RWPE2 (cell line): ENCODE results near the gene PRDM5.

Experiments used
- ATAC-seq: fragments of 200-7000 bp; cut with Tn5 transposase; 3 replicates; pipeline ENCODE4 v1.9.1; 2021; ENCODE audit warnings: low read depth
- DNase-seq: peaks from one replicate; pipeline ENCODE4 v3.0.0-alpha.2; 2020; ENCODE audit warnings: low spot score
- H3K27ac ChIP-seq: fragments of 450-650 bp; 2 replicates; pipeline ENCODE4 v1.5.1; 2017; ENCODE audit warnings: mild to moderate bottlenecking; ENCODE audit not compliant: poor library complexity, severe bottlenecking
- H3K27me3 ChIP-seq: fragments of 250-450 bp; sonication (Bioruptor Pico); 2 replicates; pipeline ENCODE4 v1.5.1; 2021; ENCODE audit warnings: mild to moderate bottlenecking, moderate library complexity; ENCODE audit not compliant: insufficient read depth, poor library complexity, severe bottlenecking
- H3K36me3 ChIP-seq: fragments of 250-450 bp; sonication (Bioruptor Pico); 2 replicates; pipeline ENCODE4 v1.5.1; 2020; ENCODE audit warnings: low read depth, mild to moderate bottlenecking, moderate library complexity
- H3K4me1 ChIP-seq: fragments of 250-450 bp; sonication (Bioruptor Pico); 2 replicates; pipeline ENCODE4 v1.5.1; 2021; ENCODE audit warnings: mild to moderate bottlenecking, moderate library complexity; ENCODE audit not compliant: insufficient read depth, poor library complexity, severe bottlenecking
- H3K4me3 ChIP-seq: fragments of 250-450 bp; sonication (Bioruptor Pico); 2 replicates; pipeline ENCODE4 v1.5.1; 2021; ENCODE audit warnings: mild to moderate bottlenecking, moderate library complexity; ENCODE audit not compliant: severe bottlenecking
- H3K9me3 ChIP-seq: fragments of 250-450 bp; sonication (Bioruptor Pico); 2 replicates; pipeline ENCODE4 v1.5.1; 2021; ENCODE audit warnings: mild to moderate bottlenecking, moderate library complexity; ENCODE audit not compliant: severe bottlenecking
- TF ChIP-seq, protein P1 (sequence below): fragments of 450-650 bp; IDR thresholded peaks from one replicate; pipeline ENCODE4 v1.5.1; 2017; ENCODE audit warnings: mild to moderate bottlenecking, moderate library complexity; ENCODE audit not compliant: poor library complexity, severe bottlenecking

PRDM5 gene

DNA sequence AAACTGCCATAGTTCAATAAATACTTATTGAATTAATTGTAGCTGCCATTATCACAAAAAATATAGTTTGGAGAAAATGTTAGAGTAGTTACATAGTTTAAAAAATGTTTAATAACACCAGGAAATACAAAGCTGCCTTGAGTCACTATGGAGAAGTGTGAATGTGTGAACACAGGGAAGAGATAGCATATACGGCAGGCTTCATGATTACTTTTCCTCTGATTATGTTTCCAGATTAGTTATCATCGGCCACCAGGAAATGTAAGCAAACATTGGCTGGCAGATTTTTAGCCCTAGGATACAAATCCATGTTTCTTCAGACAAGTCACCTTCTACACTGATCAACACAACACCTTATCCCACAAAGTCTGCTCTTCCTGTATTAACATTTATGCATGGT is 4.4 kb downstream of the PRDM5 start:
- no peak for DNase-seq
- peaks cover 5% of the 10 kb centered on the region; the same call in 1 of the 2 replicates for H3K36me3 ChIP-seq
- TF ChIP-seq, protein P1, sequence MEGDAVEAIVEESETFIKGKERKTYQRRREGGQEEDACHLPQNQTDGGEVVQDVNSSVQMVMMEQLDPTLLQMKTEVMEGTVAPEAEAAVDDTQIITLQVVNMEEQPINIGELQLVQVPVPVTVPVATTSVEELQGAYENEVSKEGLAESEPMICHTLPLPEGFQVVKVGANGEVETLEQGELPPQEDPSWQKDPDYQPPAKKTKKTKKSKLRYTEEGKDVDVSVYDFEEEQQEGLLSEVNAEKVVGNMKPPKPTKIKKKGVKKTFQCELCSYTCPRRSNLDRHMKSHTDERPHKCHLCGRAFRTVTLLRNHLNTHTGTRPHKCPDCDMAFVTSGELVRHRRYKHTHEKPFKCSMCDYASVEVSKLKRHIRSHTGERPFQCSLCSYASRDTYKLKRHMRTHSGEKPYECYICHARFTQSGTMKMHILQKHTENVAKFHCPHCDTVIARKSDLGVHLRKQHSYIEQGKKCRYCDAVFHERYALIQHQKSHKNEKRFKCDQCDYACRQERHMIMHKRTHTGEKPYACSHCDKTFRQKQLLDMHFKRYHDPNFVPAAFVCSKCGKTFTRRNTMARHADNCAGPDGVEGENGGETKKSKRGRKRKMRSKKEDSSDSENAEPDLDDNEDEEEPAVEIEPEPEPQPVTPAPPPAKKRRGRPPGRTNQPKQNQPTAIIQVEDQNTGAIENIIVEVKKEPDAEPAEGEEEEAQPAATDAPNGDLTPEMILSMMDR: no peak
- no peak for ATAC-seq
- no peaks in the 10 kb centered on the region for H3K27me3 ChIP-seq
- H3K4me3 ChIP-seq: no peak overlapping the region
- H3K4me1 ChIP-seq: peaks cover 6% of the 10 kb centered on the region
- no peaks in the 10 kb centered on the region for H3K9me3 ChIP-seq
- no peak overlapping the region for H3K27ac ChIP-seq

DNA sequence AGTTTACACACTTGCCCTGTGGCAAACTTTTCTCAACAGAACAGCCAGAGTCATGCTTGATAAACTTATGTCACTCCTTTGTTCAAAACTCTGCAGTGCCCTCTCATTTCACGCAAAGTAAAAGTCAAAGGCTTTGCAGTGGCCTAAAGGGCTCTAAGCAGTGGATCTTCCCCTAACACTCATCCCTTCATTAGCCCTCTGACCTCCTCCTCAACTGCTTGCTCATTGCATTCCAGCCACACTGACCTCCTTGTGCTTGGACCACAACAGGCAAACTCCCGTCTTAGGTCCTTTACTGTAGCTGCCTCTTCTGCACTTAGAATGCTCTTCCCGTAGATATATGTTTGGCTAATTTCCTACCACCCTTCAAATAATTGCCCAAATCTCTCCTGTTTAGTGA is 5.6 kb downstream of the PRDM5 start:
- no peaks in the 10 kb centered on the region for H3K27me3 ChIP-seq
- H3K4me3 ChIP-seq: no peak overlapping the region
- no peak for ATAC-seq
- H3K27ac ChIP-seq: no peak overlapping the region
- H3K4me1 ChIP-seq: peaks cover 6% of the 10 kb centered on the region
- peaks cover 5% of the 10 kb centered on the region; the same call in 1 of the 2 replicates for H3K36me3 ChIP-seq
- no peaks in the 10 kb centered on the region for H3K9me3 ChIP-seq
- TF ChIP-seq, protein P1: no peak
- no peak for DNase-seq

DNA sequence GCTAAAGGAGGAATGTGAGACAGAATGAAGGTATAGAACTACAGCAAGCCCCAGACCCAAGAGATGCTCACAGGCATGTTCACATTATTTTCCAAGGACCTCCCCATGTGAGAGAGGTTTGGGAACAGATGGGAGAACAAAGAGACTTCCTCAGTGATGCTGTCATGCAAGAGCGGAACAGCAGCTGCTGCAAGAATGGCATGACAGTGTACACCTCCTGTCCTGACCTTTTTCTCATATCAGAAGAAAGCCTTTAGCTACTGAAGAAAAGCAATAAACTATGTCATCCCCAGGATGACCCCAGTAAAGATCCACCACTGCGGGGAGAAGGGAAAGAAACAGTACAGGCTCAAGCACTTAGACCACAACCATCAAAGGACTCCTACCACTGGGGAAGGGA is 7.2 kb downstream of the PRDM5 start:
- no peaks in the 10 kb centered on the region for H3K4me1 ChIP-seq
- ATAC-seq: no peak
- no peaks in the 10 kb centered on the region for H3K27me3 ChIP-seq
- TF ChIP-seq, protein P1: no peak
- H3K9me3 ChIP-seq: no peaks in the 10 kb centered on the region
- no peak overlapping the region for H3K4me3 ChIP-seq
- H3K27ac ChIP-seq: no peak overlapping the region
- H3K36me3 ChIP-seq: no peaks in the 10 kb centered on the region
- no peak for DNase-seq

DNA sequence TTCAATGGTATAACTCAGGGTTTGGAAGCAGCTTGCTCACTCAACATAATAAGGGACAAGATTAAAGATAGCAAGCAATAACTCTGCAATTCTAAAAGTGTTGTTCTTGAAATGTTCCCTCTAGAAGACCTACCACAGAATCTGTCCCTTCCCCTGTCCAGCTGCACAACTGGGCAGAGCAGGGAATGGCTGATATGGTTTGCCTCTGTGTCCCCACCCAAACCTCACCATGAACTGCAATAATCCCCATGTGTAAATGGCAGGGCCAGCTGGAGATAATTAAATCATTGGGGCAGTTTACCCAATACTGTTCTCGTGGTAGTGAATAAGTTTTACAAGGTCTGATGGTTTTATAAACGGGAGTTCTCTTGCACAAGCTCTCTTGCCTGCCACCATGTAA is 19.1 kb downstream of the PRDM5 start:
- Histone ChIP-seq H3K27me3 (no peaks in the 10 kb centered on the region), H3K27ac (no peak overlapping the region), H3K4me3 (no peak overlapping the region), H3K9me3 (no peaks in the 10 kb centered on the region), H3K36me3 (no peaks in the 10 kb centered on the region; the same call in none of the 2 replicates), H3K4me1 (no peaks in the 10 kb centered on the region)
- ATAC-seq (no peak), DNase-seq (no peak)
- TF ChIP-seq, protein P1: no peak

DNA sequence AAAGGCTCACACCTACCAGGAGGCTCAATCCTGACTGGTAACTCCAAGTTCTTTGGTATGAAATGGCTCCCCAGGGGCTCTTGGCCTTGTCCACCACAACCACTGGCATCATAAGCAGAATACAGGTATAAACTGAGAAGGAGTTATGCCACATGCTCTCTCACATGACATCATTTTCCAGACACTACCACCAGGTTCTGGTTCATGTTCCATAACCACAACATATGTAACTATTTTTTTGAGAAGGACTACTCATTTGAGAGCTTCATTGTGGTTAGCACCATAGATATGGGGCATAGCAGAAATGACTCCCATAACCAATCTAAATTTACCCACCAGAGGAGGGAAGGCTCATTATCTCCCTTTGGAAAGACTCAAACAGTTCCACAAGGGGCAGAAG is 19.6 kb downstream of the PRDM5 start:
- no peak for DNase-seq

More for the DNA sequence above, 19.6 kb downstream of the PRDM5 start:
- H3K36me3 ChIP-seq: no peaks in the 10 kb centered on the region; the same call in none of the 2 replicates
- H3K4me1 ChIP-seq: no peaks in the 10 kb centered on the region
- no peaks in the 10 kb centered on the region for H3K27me3 ChIP-seq
- no peak overlapping the region for H3K27ac ChIP-seq
- no peak overlapping the region for H3K4me3 ChIP-seq
- TF ChIP-seq, protein P1: no peak
- ATAC-seq: no peak
- H3K9me3 ChIP-seq: no peaks in the 10 kb centered on the region
